Kidney glomerular epithelial cell (primary cell): ENCODE measurements around the gene GALNTL6.

Experiments
- DNase-seq: peaks from one replicate; lab custom pipeline; 2025; lab: John Stamatoyannopoulos, UW

GALNTL6 gene

GRCh38 chr4:172125443-172125842 is 312.2 kb downstream of the GALNTL6 start:
- DNase-seq: no peak

DNA sequence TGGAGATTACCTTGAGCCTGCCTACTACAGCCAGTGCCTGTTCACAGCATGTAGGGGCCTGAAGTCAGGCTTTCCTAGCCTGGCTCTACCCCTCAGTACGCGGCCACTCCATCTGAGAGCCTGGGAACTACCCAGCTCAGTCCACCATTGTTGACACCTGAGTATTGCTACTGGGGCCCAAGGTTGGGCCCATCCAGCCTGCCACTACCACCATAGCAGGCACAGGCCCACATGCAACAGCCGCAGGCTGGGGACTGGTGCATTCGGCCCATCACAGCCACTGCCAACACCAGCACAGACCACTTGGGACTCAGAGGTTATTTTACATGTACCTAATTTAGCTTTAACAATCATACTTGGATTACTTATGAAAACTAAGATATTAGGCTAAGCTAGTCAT is 314.0 kb downstream of the GALNTL6 start:
- no peak for DNase-seq

GRCh38 chr4:172129593-172129992 is 316.4 kb downstream of the GALNTL6 start:
- DNase-seq: no peak

DNA sequence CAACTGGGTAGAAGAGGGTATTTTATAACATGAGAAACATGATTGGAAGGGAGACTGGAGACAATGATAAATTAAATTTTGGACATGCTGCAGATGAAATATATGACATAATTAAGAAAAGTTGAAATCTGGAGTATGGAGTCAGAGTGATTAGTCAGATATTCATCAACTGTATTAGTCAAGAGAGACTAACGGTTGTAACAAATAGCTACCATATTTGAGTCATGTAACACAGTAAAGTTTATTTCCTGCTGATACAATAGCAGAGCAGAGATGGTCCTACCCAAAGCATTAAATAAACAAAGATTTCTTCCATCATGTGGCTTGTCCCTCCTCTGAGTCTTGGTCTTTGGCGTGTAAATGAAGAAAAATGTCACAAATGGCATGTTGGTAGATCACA is 321.3 kb downstream of the GALNTL6 start:
- no peak for DNase-seq

GRCh38 chr4:172141025-172141424 is 327.8 kb downstream of the GALNTL6 start:
- DNase-seq: no peak

GRCh38 chr4:172142281-172142741 is 329.1 kb downstream of the GALNTL6 start:
- DNase-seq: peak; percentile 29

DNA sequence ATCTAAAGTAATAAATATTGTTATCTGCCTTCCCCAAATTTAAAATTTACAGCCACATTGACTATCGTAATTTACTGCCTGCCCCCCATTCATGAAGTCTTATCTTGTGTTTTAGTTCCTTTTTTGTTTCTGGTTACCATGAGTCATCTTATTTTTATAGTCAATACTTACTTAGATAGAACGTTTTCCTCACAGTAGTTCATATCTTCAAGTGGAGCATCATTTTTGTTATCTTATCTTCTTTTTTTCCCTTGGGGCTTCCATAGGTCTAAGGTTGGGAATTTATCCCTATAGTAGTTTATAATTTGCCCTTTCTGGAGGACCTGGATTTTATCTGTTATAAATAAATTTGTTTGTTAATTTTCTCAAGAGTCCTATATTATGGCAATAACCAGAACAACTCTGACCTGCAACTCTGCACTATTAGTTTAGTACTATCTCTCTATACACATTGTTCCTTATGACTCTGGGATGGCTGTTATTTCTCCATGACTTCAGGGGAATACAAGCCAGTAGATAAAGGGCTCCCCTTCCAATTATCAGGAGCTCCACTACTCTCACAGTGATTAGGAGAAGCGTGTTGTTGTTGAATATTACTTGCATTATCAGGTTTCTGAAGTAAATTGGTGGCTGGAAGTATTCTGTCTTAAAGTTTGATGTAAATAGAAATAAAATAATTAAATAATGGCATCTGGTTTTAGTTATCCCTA is 330.6 kb downstream of the GALNTL6 start:
- DNase-seq: no peak

- no peak for DNase-seq
These were observed 334.5 kb downstream of the GALNTL6 start for GRCh38 chr4:172147687-172148086.

DNA sequence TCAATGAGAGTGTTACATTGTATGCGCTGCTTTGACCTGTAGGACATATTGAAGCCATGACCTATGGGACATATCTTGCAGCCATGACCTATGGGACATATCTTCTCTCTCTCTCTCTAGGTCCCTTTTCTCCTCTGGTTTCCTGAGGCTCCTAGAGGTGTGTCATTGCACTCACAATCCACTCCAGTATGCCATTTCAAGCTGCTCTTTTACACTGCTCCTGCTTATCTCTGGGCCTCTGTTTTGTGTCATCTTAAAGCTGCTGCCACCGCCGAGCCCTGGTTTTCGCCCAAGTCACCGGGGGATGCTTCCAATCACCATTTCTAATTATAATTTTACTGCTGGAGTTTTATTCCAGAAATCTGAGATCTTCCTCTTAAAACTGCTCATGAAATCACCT is 336.1 kb downstream of the GALNTL6 start:
- DNase-seq: no peak

GRCh38 chr4:172152284-172152683 is 339.1 kb downstream of the GALNTL6 start:
- no peak for DNase-seq

- DNase-seq: no peak
These were observed 340.5 kb downstream of the GALNTL6 start for GRCh38 chr4:172153719-172154118.

GRCh38 chr4:172155838-172156345 is 342.7 kb downstream of the GALNTL6 start:
- no peak for DNase-seq

- no peak for DNase-seq
These were observed 344.7 kb downstream of the GALNTL6 start for GRCh38 chr4:172157946-172158345.

DNA sequence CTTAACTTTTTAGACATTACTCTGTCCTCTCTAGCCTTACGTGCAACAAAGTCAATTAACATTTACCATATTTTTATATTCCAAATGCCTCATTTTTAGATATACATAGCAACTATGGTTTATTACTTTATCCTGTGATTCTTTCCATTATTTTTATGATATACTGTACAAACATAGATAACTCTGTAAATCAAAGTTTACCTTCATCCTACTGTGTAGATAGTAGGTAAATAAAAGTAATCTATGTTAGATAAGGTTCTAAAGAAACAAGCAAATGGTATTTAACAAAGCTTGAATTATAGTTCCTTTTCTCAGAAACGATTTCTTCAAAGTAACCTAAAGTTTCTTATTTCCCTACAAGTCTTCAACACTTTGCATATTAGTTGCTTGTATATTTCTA is 350.0 kb downstream of the GALNTL6 start:
- no peak for DNase-seq

GRCh38 chr4:172168888-172169287 is 355.7 kb downstream of the GALNTL6 start:
- DNase-seq: no peak

- DNase-seq: no peak
These were observed 356.7 kb downstream of the GALNTL6 start for GRCh38 chr4:172169871-172170270.

DNA sequence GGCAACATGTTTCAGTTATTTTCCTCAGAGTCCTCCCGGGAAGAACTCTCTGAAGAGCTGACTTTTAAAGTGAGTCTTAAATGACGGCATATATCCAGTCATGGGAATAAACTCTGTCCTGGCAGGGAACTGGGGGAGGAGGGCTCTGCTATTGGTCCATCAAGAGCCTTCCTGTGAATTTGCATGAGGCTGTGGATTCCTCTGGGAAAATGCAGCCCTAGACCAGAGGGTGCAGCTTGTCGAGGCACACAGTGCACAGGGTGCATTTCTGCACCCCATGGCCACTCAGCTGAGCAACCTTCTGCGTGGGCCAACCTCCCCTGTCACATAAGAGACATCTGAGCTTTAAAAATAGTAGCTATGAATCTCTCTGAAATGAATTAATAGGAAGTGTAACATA is 360.0 kb downstream of the GALNTL6 start:
- no peak for DNase-seq

- no peak for DNase-seq
These were observed 364.2 kb downstream of the GALNTL6 start for GRCh38 chr4:172177382-172177781.

DNA sequence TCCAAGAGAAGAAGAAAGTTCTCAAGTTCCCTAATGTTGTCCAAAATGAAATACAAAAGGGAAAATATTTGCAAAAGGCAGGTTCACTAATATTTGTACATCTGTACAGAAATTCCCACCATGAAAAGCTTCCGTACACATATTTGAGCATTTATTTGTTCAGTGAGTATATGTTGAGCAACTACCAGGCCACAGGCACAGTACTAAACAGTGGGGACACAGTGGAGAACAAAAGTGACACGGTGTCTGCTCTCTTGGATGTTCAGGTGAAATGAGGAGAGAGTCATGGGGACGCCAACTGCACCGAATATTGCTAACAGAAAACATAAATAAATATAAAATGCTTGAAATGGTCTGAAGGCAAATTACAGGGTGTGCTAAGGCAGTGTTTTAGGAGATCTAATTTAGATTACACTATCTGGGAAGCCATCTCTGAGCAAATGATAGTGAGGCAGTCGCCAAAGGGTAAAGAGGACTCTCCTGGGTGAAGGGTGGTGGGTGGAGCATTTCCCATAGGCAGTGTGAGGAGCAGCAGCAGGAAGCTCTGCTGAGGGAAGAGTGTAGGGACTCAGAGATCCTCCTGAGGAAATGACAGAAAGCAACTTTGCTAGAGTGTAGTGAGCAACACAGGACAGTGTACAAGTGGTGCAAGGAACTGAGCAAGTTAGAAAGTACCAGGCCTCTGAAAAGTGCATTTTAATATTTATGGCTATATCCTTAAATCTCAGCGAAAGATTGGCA is 375.2 kb downstream of the GALNTL6 start:
- DNase-seq: no peak

DNA sequence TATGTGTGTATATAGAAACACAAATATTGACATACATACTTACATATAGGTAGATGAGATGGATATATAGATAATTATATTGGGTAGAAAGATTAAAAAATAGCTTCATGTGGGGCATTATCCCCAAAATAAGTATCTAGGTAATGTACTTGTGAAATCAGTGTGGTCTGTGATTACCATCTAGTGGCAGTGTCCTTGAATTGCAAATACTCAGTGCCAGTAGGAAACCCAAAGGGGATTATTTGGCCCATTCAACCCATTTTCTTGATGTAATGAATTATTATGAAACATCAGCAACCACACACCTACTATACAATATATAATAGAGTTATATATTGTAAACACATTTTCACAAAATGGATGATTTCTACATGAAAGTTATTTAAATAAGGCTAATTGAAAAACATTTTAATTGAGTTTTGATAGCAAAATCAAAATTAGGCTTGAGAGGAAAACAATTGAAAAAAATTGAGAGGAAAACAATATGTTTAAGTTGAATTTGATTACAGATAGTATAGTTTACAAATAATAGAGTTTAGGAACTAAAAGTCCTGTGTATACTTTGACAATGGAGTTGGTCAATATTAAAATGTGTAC is 389.4 kb downstream of the GALNTL6 start:
- DNase-seq: peak; percentile 33

DNA sequence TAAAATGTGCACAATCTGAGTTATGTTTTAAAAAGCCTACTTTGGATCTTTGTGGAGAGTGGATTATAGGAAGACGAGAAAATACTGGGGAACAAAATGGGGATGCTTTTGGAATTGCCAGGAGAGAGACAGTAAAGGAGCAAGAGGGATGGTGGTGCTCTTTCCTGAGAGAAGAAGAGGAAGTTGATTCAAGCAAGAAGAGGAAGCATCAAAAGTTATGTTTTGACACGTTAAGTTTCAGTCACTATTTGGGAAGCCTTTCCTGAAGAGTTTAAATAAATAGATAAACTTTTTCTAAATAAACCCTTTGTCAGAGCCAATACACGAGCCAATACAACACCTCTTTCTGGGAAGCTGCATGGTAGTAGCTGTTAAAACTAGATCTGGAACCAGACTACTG is 394.1 kb downstream of the GALNTL6 start:
- no peak for DNase-seq

GRCh38 chr4:172207886-172208285 is 394.7 kb downstream of the GALNTL6 start:
- DNase-seq: no peak

DNA sequence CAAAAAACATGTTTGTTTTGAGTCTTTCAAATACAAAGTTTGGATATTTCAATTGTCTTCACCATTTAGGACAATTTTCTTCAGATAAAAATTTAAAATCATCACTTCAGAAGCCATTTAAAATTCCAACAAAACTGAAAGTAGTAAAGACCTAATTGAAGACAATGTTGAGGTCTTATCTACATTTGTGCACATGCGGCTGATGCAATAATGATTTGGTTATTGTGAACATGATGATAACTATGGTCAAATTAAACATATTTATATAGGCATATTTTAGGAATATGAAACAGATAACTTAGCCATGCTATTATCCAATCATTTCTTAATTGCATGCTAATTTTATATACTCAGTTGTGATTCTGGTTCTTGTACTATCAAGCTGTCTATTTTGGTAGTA is 407.5 kb downstream of the GALNTL6 start:
- no peak for DNase-seq
